SKM-1 treated with dmso at 0.1 percent for 144 hours (cell line): ENCODE data around the gene TIA1.
"Not testable (repeated sequence)": the region's sequence is repeated elsewhere in the genome, so short reads cannot be mapped to it uniquely, and the experiment has no call there.

ENCODE experiments used
- DNase-seq: peaks from one replicate; lab custom pipeline; 2025; ENCODE audit not compliant: unreplicated experiment; lab: John Stamatoyannopoulos, UW

Gene TIA1

DNA sequence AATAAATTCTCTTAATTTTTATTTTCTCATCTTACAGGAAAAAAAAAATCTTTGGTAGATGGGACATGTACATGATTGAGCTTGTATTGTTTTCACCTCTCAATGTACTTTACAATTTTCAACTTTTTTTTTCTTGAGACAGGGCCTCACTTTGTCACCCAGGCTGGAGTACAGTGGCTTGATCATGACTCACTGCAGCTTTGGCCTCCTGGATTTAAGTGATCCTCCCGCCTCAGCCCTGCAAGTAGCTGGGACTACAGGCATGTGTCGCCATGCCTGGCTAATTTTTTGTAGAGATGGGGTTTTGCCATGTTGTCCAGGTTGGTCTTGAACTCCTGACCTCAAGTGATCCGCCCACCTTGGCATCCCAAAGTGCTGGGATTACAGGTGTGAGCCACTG, 25.1 kb downstream of the TIA1 start:
- not testable (repeated sequence) for DNase-seq

DNA sequence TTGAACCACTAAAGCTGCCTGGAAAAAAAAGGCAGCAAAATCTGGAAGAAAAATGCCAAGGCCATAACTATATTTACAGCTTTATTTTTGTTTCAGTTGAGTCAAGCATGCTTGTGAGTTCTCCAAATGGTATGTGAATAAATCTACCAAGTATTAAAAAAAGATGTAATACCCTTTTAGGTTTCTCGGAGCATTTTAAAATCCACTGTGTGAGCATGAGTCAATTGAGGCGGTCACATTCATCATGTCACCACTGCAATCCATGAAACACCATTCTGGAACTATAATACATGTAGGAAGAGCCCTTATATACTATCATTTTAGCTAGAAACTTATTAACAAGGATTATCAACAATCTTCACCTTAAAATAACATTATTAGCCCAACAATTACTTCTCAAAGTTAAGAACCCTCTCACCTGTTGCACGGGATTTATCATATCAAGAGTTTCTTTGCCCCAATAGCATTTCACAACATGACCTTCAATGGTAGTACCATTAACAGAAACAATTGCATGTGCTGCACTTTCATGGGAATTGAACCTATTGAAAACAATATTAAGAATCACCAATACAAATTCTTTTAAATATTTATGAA, 33.4 kb downstream of the TIA1 start:
- DNase-seq: no peak

DNA sequence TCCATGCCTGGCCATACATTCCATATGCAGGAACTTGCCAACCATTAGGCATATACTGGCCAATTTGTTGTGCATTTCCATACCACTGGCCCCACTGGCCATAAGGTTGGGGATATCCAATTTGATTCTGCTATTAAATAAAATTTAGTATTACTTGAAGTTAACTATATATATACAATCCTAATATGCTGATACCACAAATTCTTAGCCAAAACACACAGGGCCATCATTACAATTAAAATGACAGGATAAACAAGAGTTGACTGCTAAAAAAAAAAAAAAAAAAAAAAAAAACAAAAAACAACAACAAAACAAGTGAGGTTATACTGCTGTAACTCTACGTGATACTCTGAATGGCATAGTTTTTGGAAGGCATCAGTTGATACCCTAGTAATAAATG, 34.1 kb downstream of the TIA1 start:
- DNase-seq: no peak

DNA sequence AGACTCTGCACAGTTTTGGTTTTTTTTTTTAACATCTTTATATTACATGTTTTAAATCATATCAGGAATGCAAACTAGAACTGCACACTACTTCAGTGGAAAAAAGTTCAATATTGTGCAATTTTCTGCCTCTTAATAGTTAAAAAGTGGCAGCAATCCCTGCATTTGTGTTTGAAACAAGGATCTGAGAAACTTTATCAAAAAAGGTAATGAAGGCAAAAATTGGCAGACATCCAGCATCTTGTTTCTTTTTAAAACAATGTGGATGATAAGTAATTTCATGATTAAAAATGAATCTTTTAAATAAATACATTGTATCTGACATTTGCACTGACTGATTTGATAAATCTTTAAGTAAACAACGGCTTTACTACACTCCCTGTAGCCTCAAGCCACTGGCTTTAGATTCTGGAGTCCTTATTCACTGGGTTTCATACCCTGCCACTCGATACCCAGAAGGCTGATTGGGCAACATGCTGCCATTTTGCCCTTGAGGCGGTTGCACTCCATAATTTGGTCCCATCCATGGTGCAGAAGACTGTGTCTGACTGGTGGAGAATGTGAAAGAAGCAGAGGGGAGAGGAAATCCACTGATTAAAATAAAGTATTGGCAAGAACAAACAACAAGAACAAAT, 36.0 kb downstream of the TIA1 start:
- DNase-seq: no peak

DNA sequence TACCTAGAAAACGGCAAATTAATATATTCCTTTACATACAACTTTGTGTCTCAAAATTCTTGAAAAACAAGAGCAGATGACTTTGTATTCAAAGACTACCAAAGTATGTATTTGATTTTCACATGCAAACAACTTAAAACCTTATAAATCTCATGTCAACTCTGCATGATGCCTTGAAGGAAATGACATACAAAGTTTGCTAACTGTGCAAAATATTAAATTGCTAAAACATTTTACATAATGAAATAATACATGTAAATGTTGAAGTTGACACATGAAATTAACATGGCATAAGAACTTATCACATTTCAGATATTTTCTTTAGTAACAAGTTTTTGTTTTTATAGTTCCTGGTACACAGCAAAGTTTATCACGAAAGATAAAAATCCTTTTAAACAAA, 36.8 kb downstream of the TIA1 start:
- no peak for DNase-seq

DNA sequence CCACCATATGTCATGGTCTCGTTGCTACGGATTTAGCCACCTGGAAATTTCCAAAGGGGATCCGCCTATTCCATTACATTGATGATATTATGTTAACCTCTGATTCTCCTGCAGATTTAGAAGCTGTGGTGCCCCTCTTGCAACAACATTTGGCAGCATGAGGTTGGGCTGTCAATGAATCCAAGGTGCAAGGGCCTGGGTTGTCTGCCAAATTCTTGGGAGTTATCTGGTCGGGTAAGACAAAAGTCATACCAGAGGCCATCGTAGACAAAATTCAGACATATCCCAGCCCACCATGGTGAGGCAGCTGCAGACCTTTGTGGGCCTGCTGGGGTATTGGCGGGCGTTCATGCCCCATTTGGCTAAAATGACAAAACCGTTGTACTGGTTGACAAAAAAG, 44.0 kb downstream of the TIA1 start:
- no peak for DNase-seq

DNA sequence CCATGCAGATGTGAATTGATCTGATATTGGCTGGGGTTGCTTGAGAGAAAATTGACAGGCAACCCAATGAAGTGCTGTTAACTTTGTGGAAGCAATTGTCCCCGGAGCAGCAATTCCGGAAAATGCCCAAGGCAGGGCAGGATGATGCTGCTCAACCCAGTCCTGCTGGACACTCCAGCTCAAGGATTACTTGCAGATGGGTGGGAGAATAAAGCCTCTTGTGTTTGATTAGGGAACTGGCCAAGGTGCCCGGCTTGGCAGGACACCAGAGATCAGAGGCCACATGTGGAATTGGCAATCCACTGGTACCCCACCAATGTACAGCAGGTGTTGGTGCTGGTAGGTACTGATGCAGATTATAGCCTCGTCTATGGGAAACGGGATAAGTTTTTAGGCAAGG, 45.3 kb downstream of the TIA1 start:
- DNase-seq: no peak

DNA sequence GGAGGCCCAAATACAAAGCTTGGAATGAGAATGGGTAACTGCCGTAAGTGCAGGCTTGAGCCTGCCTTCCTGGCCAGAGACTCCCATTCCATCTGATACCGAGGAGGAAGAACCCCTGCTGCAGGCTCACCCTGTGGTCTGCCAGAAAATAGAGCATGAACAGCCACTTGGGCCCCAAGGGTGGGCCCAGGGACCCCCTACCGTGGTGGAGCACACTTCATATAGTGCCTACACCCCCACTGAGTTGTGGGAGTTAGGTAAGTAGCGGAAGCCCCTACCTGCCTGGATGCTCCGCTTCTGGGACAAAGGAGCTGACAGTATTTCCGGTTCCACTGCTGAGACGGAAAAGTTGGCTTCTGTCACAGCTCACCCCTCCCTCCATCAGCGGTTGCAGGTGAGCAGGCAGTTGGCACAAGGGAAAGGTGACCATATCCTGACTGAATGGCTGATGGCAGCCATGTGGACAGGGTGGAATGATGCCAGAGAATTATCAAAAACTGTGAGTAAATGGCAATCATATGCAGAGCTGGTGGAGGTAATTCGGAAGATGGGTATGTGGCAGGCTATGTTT, 46.1 kb downstream of the TIA1 start:
- no peak for DNase-seq

DNA sequence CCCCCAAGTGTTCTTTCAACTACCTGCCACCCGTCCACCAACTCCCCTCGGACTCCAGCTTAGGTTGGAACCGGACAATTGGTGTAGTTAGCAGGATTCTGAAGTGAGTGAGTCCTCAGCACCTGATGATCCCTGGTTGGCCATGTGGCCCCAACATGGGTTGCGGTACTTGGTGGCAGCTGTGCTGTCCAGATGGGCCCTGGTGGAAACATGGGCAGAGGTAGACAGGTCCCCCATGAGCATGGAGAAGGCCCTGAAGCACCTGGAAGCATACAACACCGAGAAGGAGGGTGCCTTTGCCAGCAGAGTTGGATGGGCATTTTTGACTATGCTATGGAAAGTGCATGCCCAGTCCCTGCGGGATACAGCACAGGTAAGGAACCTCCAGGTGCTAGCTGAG, 46.6 kb downstream of the TIA1 start:
- no peak for DNase-seq

DNA sequence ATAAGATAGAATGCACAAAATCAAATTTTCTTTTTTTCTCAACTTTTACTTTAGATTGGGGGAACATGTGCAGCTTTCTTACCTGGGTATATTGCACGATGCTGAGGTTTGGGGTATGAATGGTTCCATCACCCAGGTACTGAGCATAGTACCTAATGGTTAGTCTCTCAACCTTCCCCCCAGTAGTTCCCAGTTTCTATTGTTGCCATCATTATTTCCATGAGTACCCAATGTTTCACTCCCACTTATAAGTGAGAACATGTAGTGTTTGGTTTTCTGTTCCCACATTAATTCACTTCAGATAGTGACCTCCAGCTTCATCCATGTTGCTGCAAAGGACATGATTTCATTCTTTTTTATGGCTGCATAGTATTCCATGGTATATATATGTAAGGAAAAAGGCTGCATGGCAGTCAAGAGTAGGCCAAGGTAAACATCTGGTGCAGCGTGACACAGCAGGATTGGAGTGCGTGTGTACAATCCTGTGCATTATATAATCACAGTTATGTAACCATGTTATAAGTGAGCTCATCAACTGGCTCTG, 47.1 kb downstream of the TIA1 start:
- no peak for DNase-seq

DNA sequence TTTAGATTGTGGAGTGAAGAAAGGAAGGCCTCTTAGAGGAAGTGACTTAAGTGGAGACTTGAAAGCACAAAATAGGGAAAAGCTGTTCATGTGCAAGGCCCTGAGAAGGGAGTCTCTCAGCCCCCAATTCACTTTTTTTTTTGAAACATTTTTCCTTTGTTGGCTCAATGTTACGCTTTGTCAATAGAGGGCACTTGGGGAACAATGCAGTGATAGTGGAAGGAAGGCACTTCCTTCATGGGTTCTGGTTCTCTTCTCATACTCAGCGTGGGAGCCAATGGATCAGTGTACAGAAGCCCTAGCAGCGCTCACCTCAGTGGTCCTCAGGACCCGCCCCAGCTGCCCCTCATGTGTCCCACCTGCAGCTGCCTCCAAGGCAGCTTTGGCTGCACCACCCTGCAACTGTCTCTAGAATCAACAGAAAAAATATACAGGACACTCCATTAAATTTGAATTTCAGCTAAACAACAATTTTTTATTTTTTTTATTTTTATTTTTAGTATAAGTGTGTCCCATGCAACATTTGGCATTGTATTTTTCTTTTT, 49.0 kb downstream of the TIA1 start:
- no peak for DNase-seq

DNA sequence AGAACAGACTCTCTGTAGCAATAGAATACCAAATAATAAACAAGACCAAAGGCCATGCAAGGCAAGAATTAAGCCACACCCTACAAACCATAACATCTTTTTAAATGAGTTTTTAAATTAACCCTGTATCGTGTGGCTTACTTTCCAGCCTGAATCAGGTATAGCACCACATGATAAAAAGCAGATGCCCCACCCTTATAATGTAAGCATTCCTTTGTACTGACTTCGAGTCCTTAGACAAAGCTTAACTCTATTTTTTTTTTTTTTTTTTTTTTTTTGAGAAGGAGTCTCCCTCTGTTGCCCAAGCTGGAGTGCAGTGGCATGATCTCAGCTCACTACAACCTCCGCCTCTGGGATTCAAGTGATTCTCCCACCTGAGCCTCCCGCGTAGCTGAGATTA, 55.9 kb downstream of the TIA1 start:
- no peak for DNase-seq

DNA sequence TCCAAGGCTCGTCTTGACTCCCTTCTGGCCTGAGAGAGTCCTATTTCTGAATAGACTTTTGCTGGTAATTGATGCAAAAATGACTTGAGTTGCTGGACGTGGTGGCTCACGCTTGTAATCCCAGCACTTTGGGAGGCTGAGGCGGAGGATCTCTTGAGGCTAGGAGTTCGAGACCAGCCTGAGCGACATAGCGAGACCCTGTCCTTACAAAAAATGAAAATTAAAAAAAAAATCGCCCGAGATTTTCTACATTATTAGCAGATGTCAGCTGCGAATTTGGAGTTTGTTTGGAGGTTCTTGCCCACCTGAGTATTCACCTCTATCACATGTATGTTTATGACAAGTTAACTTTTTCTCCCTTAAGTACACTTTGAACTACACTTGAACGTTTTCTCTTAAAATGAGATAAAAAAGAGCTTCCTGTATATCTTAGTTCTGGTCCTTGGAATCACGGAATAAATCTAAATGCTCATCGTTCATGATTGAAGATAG, 57.1 kb downstream of the TIA1 start:
- DNase-seq: no peak

DNA sequence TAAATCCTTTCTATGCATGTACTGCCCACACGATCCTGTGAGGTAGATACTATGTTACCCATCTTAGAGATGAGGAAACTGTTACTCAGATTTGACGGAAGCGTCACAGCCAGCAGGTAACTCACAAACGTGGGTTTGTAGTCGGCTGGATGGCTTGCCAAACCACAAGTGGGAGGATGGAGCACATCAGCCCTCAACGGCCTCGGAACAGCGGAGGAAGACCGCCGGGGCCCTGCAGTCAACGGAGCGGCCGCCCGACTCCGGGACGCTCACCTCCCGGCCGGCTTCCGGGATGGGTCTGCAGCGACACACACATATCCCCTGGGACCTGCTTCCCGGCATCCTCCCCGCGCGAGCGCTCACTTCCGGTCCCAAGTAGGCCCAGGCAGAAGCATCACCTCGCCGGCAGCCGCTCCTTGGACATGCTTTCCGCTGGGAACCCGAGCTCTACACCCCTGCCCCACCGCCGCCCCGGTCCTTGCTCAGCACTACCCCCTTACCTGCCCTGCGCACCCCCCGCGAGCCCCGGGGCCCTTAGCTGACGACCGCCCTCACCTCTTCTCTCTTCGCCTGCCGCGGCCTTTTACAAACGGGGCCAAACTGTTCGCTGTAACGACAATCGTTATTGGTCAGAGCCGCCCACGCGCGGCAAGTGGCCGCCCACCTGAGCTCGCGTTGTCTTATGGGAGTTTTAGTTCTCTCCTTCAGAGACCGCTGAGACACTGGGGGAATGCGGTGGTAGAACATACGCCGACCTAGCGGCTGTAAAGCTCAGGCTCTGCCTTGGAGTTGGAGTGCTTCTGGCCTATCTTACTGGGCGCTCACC, 57.8 kb downstream of the TIA1 start, which contains the start of gene C2orf42:
C2orf42 (minus strand) TSS at position 602 of the 826 bp plus-strand sequence. CDS start 9,034 bp downstream, outside the sequence.
- peak; percentile 93 for DNase-seq

DNA sequence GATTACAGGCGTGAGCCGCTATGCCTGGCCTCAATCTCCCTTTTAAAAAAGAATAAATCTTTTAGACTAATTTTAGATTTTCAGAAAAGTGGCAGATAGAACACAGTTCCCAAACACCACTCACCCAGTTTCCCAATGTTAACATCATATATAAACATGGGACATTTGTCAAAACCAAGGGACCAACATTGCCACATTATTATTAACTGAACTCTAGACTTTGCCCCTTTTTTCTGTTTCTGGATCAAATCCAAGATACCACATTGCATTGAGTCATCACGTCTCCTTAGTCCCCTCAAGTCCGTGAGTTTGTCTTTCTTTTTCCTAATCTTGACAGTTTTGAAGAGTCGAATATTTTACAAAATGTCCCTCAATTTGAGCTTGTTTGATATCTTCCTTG, 60.0 kb downstream of the TIA1 start:
- DNase-seq: no peak

DNA sequence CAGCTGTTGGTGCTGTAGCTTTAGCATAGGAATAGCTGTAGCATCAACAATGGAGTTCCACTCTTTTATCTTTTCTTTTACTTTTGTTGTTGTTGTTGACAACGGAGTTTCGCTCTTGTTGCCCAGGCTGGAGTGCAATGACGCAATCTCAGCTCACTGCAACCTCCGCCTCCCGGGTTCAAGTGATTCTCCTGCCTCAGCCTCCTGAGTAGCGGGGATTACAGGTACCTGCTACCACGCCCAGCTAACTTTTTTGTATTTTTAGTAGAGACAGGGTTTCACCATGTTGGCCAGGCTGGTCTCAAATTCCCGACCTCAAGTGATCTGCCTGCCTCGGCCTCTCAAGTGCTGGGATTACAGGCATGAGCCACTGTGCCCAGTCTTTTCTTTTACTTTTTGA, 61.3 kb downstream of the TIA1 start:
- DNase-seq: not testable (repeated sequence)

DNA sequence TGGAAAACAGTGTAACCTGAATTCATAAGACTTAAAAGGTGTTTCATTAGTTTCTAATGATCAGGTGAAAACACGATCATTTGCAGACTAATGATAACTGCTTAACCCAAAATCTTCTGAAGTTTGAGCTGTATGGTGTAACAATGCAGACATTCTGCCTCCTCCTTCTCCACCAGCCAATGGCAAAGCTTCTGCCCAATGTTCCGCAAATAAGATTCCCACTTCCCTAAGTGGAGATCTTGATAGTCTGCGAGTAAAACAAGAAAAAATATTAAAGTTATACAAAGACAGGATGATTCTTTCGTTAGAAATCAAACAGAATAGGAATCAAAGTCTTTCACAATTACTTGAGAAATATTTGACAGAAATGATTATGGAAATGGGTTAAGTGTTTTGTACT, 65.7 kb downstream of the TIA1 start:
- no peak for DNase-seq

DNA sequence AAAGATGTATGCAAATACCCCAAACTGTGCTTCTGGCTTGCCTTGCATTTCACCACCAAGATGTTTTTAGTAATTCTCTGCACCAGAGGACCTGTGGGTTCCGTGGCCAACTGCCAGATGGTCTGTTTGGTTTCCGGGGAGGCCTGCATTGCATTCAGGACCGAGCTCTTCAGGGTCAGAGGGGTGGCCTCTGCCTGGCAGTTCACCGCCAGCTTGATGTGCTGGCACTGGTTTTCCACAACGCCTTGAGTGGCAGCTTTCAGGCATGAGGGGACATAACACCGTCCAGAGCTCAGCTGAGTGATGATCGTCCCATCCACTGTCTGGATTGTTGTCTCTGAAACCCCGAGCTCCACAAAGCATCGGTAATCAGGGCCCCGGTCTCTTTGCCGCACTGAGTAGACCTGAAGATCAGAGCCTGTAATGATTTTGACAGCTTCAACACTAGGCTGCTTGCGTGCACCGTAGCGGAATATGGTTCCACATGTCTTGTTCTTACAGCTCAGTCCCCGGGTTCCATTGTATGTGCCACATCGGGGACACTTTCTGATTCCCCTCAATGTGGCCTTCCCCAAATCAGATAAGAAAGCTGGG, 67.0 kb downstream of the TIA1 start:
- peak; percentile 5 for DNase-seq

DNA sequence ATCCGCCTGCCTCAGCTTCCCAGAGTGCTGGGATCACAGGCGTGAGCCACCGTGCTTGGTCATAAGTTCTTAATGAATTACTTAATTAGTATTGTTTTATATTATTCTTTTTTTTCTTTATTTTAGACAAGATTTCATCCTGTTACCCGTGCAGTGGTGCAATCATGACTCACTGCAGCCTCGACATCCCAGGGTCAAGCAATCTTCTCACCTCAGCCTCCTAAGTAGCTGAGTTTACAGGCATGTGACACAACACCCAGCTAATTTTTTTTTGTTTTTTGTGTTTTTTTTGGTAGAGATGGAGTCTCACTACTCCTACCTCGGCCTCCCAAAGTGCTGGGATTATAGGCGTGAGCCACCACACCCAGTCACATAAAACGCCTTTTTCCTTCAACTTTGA, 74.9 kb downstream of the TIA1 start:
- DNase-seq: no peak

DNA sequence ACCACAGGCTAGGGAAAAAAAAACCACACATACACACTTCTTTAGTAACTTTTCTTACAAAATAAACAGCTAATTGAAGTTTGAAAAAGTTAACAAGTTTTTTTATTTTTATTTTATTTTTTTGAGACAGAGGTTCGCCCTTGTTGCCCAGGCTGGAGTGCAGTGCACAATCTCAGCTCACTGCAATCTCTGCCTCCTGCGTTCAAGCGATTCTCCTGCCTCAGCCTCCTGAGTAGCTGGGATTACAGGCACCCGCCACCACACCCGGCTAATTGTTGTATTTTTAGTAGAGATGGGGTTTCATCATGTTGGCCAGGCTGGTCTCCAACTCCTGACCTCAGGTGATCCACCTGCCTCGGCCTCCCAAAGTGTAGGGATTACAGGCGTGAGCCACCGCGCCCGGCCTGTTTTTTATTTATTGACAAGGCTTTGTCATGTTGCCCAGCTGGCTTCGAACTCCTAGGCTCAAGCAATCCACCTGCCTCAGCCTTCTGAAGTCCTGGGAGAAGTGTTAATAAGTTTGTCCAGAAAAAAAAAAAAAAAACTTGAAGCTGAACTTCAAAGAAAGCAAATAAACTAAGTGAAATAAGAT, 78.7 kb downstream of the TIA1 start:
- DNase-seq: not testable (repeated sequence)
